SH-SY5Y (cell line): ENCODE measurements around the gene THEMIS2.

Experiments used
- GATA2 ChIP-seq: IDR thresholded peaks from 2 replicates; pipeline ENCODE4 v1.6.1; 2011; ENCODE audit warnings: mild to moderate bottlenecking, low read depth, low read length
- GATA3 ChIP-seq: IDR thresholded peaks from 2 replicates; pipeline ENCODE4 v1.6.1; 2011; ENCODE audit warnings: low read depth, mild to moderate bottlenecking, low read length, moderate library complexity

GRCh38 chr1:27887215-27888021, 15.1 kb downstream of the THEMIS2 start:
- TF ChIP-seq GATA2 (no peak), GATA3 (no peak)
